GM19324 (cell line): Measurements from ENCODE around the gene PXMP4.

Experiments used
- ATAC-seq: cut with Tn5 transposase; IDR thresholded peaks from one replicate; pipeline ENCODE4 v1.9.1; 2021; ENCODE audit warnings: mild to moderate bottlenecking, moderate library complexity; ENCODE audit not compliant: unreplicated experiment, low FRiP score

Gene PXMP4

DNA sequence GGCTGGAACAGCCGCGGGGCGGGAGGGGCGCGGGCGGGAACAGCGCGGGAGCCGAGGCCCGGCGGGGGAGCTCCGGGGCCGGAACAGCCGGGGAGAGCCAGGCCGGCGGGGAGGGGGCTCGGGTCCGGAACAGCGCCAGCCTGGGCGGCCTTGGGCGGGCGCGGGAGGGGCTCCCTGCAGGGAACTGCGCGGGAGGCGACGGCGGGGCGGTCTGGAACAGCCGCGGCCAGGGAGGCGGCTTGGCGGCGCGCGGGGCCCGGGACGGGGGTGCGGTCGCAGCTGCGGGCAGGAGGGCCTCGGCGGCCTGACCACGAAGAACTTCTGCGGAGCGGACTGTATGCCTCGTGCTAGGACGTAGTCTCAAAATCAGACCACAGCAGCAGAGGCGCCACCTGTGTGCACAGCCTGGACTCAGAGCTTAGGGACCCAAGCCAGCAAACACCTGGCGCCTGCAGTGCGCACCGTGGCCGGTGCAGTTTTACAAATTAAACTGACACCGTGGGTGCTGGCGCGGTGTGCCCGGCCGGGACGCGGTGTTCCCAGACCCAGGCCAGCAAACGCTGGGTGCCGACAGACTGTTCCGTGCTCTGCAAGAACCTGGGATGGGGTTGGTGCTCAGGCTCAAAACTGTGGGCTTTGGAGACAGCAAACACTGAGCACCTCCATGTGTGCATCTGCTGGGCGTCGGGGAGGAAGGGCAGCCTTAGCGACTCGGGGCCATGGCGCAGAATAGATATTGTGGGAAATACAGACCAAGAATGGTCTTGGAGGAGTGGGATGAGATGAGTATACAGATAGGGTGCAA is 12.3 kb upstream of the PXMP4 start:
- peak; percentile 56 for ATAC-seq

DNA sequence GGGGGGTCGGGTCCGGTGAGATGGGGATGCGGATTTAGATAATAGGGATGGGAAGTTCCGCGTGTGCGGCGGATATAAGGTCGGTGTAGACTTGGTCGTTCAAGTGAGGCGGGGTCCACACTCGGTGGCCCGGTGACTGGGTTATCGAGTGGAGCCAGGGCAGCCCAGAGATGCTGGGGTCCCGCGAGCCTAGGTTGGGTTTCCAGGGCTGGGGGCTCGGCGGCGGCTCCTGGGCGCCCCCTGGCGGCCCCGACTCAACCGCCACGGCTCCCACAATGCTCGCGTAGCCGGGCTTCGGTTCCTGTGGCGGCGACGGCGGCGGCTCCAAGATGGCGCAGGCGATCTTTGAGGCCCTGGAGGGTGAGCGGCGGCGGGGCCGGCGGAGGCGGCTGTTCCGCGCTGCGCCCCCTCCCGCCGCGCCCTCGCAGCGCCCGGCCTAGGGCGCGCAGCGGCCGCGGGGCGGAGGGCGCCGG is 11.6 kb upstream of the PXMP4 start, which contains the start of gene ZNF341:
Gene ZNF341, plus strand, starts transcription at position 304 of the 473 bp plus-strand sequence. Its CDS starts 26 bp downstream, at position 330.
- peak; percentile 85 for ATAC-seq

DNA sequence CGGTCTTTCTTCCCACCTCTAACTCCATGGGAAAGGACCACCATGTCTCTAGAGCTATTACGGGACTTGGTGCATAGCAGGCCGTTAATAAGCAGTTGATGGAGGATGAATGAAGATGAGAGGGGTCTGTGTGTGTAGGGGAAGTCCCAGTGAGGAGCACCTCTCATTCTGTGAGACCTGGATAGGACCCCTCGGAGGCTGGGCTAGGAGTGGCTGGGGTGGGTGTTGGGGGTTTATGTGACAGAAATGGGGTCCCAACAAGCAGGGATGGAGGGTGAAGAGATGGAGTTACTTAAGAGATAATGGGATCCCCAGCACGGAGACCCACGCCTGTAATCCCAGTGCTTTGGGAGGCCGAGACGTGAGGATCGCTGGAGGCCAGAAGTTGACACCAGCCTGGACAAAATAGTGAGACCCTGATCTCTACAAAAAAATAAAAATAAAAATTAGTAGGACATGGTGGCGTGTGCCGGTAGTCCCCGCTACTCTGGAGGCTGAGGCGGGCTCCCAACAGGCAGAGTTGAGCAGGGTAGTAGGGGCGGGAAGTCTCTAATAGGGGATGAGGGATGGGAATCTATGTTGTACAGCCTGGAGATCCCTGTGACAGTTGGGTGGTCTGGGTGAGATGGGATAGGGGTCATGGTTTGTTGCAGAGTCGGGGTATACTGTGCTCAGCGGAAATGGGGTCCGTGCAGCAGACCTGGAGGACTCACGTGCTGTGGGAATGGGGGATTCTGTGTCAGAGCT is 11.0 kb upstream of the PXMP4 start:
- no peak for ATAC-seq

DNA sequence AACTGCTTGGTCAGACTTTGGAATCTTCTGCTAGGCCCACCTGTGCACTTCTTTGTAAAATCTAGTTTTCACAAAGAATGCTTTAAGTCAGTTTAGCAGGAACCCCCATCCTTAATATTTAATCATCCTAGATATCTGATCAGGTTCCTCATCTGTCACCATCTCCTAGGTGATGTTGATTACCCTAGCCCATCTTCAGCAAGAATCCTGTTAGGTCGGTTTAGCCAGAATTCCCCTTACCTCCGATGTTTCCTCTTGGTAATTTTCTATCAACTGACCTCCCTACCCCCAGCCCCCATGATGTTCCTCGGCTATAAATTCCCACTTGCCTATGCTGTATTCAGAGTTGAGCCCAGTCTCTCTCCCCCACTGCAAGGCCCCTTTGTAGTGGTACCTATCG is 9.0 kb upstream of the PXMP4 start:
- ATAC-seq = no peak

DNA sequence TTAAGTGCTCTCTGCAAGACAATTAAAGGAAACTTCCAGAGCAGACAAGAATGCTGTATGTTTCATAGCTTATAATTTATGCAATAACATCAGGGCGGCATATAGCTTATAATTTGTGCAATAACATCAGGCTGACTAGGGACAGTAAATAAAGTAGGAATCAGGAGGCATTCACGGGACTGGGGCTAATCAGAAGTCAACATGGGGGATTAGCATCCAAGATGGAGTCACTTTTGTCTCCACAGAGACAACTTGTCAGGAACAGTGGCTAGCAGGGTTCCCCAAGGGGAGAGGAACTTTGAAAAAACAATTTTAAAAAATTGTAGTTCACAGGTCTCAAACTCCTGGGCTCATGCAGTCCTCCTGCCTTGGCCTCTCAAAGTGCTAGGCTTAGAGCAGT is 8.4 kb upstream of the PXMP4 start:
- ATAC-seq = no peak

DNA sequence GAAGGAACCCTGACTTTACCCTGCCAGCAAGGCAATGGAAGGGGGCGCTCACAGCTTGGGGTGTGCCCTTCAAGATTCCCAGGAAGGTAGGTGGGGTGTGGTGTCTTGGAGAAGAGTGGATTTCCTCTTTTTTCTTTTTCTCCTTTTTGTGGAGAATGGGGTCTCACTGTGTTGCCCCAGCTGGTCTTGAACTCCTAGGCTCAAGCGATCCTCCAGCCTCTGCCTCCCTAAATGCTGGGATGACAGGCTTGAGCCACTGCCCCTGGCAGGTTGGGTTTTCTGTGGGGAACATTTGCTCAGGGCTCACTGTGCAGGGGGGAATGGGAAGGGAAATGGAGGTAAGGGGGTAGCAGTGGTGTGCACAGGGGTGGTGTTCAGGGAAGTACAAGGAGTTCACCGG is 7.7 kb upstream of the PXMP4 start:
- ATAC-seq = no peak

DNA sequence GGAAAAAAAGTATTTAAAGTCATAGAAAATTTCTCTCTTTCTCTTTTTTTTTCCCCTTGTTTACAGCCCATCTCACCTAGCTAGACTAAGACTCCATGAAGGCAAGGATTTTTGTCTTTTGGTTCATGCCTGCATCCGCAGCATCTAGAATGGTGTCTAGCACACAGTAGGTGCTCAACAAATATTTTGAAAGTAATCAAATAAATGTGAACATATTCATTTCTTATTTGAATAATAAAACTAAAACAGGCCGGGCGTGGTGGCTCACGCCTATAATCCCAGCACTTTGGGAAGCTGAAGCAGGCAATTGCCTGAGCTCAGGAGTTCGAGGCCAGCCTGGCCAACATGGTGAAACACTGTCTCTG is 7.0 kb upstream of the PXMP4 start:
- no peak for ATAC-seq

DNA sequence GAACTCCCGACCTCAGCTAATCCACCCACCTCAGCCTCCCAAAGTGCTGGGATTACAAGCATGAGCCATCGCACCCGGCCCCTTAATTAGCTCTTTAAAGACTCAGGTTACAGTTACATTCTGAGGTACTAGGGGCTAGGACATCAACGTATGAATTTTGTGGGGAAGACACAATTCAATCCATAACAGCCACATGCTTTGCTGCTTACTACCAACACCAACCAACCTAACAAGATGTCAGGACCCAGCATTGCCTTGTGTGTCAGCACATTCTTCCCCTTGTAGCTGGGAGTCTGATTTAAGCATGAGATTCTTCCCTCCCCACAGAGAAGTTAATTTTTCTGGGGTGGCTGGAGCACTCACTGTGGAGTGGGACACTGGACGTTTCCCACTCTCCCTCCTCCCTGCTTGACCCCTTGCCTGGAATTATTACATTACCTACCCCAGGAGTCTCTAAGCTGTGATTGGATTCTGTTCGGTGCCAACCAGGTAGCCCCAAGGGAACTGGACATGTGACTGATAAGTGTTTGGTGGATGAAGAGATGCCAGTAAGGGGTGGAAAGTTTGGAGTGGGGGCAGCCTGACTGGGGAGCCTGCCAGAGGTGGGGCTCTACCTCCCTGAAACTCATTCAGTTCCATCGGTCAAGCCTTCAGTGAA is 5.6 kb upstream of the PXMP4 start:
- no peak for ATAC-seq

DNA sequence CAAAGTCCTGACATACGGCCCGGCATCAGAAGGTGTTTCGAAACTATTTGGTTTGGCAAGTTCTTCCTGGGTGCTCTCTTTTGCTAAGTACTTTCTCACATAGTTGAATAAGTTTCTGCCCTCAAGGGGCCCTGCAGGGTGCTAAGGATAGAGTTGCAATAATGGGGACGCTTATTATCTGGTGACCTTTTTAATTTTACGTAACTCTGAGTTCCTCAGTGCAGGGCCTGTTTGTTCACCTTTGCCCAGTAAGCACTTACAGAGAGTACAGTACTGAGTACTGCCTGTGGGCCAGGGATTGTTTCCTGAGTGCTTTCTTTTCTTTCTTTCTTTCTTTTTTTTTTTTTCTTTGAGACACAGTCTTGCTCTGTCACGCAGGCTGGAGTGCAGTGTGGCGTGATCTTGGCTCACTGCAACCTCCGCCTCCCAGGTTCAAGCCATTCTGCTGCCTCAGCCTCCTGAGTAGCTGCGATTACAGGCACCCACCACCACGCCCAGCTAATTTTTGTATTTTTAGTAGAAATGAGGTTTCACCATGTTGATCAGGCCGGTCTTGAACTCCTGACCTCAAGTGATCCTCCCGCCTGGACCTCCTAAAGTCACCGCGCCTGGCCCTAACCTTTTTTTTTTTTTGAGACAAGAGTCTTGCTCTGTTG is 4.5 kb upstream of the PXMP4 start:
- no peak for ATAC-seq

DNA sequence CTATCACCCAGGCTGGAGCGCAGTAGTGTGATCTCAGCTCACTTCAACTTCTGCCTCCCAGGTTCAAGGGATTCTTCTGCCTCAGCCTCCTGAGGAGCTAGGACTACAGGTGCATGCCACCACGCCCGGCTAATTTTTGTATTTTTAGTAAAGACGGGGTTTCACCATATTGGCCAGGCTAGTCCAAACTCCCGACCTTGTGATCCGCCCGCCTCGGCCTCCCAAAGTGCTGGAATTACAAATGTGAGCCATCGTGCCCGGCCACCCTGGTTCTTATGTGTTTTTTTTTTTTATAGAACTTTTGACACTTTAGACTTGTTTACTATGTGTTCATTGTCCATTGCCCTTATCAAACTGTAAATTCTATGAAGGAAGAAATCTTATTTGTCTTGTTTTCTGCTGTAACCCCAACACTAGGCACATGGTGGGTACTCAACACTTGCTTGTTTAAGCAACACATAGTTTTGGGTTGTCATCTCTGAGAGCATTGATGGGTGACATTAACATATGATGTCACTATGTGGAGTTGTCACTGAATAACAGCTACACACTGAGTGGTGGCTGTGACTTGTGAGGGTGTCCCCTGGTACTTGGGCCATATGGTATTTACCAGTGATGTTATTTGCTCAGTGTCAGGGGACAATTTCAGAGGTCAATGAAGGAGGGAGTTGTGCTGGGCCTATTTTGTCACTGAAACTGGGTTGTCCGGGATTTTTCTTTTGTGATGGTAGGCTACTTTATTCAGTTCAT is 1.5 kb upstream of the PXMP4 start:
- ATAC-seq = no peak

DNA sequence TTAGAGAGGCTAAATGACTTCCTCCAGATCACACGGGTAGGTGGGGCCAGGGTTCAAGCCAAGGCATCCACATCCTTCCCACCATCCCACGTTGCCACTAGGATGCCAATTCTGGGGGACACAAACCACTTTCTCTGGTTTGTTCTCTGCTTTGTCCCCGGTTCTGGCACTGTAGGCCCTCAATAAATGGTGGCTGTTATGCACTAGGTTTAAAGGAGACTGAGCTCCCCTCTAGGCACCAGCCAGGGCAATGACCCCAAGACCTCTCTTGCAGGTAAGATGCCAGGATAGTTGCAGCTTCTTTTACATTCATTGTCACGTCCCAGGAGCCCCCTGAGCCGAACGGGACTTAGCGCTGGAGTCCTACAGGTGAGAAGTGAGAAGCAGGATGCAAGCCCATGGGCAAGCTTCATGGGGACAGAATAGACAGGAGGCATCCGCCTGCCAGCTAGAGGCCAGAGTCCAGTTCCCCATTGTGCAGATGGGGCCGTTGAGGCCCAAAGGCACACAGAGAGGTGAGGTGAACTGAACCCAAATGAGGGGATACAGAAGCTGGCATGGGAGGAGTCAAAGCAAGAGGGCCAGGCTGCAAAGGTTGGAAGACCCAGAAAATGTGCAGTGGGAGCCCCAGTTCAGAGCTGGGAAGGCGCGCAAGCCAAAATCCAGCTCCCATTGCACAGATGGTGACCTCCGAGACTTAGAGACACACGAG is 677 bp downstream of the PXMP4 start:
- ATAC-seq = no peak

DNA sequence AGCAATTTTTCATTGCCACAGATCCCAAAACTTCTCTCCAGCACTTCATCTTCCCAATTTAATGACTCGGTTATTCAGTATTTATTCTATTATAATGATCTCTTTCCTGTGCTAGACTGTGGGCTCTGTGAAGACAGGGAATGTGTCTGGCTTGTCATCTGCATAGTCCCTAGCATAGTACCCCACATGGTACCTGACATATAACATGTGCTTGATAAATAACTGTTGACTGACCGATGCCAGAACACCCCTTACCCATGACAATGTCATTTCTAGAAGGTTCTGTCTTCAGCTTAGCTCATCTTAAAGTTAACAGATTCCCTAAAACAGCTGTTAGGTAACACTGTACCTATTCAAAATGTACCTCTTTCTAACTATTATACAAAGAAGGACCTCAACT is 3.6 kb downstream of the PXMP4 start:
- no peak for ATAC-seq

DNA sequence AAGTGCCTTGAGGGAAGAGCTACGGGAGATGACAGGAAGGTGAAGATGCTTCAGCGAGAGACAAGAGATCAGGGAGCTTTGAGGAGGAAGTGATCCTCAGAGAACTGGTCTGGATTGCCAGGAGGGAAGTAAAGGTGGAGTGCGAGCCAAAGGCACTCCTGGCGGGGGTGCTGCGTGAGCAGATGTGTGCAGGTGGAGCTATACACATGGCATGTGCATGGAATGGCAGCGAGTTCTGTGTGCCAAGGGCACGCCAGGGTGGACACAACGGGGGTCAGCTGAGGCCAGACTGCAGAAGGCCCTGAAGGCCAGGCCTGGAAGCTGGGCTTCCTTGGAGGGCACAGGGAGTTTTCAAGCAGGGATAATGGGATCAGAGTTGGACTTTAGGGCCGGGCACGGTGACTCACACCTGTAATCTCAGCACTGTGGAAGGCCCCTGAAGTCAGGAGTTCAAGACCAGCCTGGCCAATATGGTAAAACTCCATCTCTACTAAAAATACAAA is 6.2 kb downstream of the PXMP4 start:
- ATAC-seq = no peak

DNA sequence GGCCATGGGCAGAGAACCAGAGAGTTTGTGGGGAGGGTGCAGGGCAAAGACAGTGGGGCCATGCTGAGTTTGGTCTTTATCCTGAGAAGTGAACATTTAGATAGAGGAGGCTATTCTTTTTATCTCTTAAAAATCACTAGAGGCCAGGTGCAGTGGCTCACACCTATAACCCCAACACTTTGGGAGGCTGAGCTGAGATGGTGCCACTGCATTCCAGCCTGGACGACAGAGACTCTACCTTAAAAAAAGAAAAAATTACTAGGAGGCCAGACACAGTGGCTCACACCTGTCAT is 8.7 kb downstream of the PXMP4 start:
- no peak for ATAC-seq

DNA sequence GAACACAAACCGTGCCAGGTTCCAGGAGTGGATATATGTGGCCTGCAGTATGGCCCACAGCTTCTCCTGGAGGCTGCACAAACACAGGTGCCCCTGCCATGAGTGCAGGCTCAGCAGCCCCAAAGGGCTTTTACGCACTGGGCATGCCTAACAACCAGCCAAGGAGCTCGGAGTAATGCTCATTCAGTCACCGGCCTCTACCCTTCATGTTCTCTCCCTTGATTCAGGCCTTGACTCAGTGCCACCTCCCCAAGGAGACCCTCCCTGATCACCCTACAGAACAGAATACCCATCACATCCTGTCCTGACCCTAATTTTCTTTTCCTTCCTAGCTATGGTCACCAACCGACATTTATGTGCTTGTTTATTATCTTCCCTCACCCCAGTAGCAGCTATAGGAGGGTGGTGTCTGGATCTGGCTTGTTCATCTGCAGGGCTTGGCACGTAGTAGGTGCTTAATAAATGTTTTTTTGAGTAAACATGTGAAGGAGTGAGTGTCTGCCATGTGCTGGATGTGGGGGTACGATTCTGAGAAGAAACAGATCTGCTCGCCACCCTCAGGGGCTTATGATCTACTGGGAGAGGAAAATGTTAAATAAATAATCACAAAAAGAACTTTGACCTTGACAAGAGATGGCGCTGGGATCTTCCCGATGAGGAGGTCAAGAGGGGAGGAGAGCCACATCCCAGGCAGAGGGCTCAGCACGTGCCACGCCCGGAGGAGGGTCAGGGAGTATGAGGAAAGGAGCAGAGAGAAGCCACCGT is 9.2 kb downstream of the PXMP4 start:
- no peak for ATAC-seq

DNA sequence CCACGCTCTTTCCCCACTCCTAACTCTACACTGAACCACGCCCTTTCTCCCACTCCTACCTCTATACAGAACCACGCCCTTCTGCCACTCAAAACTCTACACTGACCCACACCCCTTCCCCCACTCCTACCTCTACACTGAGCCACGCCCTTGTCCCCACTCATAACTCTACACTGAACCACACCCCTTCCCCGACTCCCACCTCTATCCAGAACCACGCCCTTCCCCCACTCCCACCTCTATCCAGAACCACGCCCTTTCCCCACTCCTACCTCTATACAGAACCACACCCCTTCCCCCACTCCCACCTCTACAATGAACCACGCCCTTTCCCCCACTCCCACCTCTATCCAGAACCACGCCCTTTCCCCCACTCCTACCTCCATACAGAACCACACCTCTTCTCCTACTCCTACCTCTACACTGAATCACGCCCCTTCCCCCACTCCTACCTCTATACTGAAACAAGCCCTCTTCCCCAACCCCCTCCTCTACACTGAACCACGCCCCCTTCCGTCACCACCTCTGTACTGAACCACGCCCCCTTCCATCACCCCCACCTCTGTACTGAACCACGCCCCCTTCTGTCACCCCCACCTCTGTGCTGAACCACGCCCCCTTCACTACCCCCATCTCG is 10.1 kb downstream of the PXMP4 start:
- no peak for ATAC-seq

DNA sequence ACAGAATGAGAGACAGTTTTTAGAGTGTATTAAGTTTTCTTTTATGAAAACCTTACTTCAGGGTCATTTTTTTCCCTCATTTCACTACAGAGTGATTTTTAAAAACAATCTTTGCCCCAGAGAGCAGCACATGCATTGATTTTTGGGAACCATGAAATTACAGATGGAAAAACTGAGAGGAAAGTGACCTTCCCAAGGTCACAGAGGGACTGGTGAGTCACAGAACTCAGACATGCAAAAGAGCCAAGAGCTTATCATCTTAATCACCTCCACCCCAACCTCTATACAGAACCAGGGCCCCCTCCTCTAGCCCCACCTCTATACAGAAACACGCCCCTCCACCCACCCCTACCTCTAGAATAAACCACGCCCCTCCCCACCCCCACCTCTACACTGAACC is 10.7 kb downstream of the PXMP4 start:
- ATAC-seq = no peak

DNA sequence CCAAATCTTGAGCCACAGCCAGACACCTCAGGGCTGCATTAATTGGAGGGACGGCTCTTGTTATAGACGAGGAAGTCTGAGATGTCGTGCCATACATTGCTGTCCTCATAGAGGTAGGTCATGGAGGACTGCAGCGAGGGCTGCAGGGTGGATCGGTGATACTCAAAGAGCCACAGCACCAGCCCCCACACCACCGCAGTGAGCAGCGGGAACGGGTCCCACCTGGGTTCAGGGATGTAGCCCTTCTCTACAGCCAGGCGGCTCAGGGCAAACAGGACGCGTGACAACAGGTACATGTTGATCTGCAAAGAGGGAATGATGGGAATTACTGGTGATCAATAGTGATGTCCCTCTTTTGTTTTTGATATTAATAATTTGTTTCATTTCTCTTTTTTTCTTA is 12.4 kb downstream of the PXMP4 start:
- no peak for ATAC-seq
